GM23248 (cell line): ENCODE results near the gene PRR33.

Source experiments
- EZH2 ChIP-seq: fragments of 200-600 bp; sonication (generic); IDR thresholded peaks from 2 replicates; pipeline ENCODE4 v1.6.1; 2018; ENCODE audit warnings: antibody characterized with exemption, mild to moderate bottlenecking; ENCODE audit not compliant: insufficient read depth, poor library complexity, severe bottlenecking
- EZH2phosphoT487 ChIP-seq: fragments of 200-600 bp; sonication (generic); IDR thresholded peaks from 2 replicates; pipeline ENCODE4 v1.6.1; 2018; ENCODE audit warnings: antibody characterized with exemption, moderate library complexity, mild to moderate bottlenecking, low read depth; ENCODE audit not compliant: insufficient read depth

GRCh38 chr11:1933416-1934334 is 42.0 kb upstream of the PRR33 start:
- TF ChIP-seq EZH2phosphoT487: no peak
- TF ChIP-seq EZH2: no peak
